ENCODE results near the gene STK35.

The STK35 gene

GRCh38 chr20:2102585-2103460 lies 1.2 kb downstream of the STK35 start:
- H3K4me1 ChIP-seq (ENCODE audit: low read length): peaks cover 14% of the 10 kb centered on the region
- H3K4me2 ChIP-seq (ENCODE audit: low read depth, low read length): peak overlapping the region; percentile 88
- peaks cover 15% of the 10 kb centered on the region; the same call in 1 of the 2 replicates for H3F3A ChIP-seq (ENCODE audit: insufficient read depth, low read length)
- no peaks in the 10 kb centered on the region for H3K27me3 ChIP-seq (replicated peaks; ENCODE audit: insufficient read depth, low read length)
- H3K9me2 ChIP-seq (replicated peaks; ENCODE audit: insufficient read depth, low read length): no peaks in the 10 kb centered on the region
- H3K9ac ChIP-seq (ENCODE audit: low read length): peak overlapping the region; percentile 98
- 0 out of 2 replicates have a peak, but pooled peaks cover 8% of the 10 kb centered on the region for H3K36me3 ChIP-seq (replicated peaks; ENCODE audit: insufficient read depth, low read length)
- peaks cover 50% of the 10 kb centered on the region for H3K79me2 ChIP-seq (ENCODE audit: low read length)
- no peak for TF ChIP-seq EZH2phosphoT487 (IDR thresholded peaks at IDR 0.05; ENCODE audit: low read length)
- no peak for TF ChIP-seq EZH2 (optimal IDR thresholded peaks at IDR 0.05; ENCODE audit: low read depth, low read length)
- no peak for TF ChIP-seq CTCF (IDR thresholded peaks at IDR 0.05; ENCODE audit: low read length)
- peak overlapping the region; percentile 93 for H3K4me3 ChIP-seq (ENCODE audit: low read length)
- no peaks in the 10 kb centered on the region; the same call in 1 of the 2 replicates for H4K20me1 ChIP-seq (ENCODE audit: insufficient read depth, low read length)
- H3K27ac ChIP-seq (ENCODE audit: low read length): peak overlapping the region; percentile 97
- peak; percentile 85 for DNase-seq
- H3K9me3 ChIP-seq (replicated peaks; ENCODE audit: insufficient read depth, low read length): no peaks in the 10 kb centered on the region
- H2AFZ ChIP-seq (ENCODE audit: low read length): peak overlapping the region; percentile 85

GRCh38 chr20:2103461-2104153 lies 2.0 kb downstream of the STK35 start:
- peak overlapping the region; percentile 93 for H3K4me3 ChIP-seq (ENCODE audit: low read length)
- H2AFZ ChIP-seq (ENCODE audit: low read length): peak overlapping the region; percentile 63

GRCh38 chr20:2104236-2104635 lies 2.6 kb downstream of the STK35 start:
- no peaks in the 10 kb centered on the region; the same call in 1 of the 2 replicates for H4K20me1 ChIP-seq (ENCODE audit: insufficient read depth, low read length)
- 0 out of 2 replicates have a peak, but pooled peaks cover 8% of the 10 kb centered on the region for H3K36me3 ChIP-seq (replicated peaks; ENCODE audit: insufficient read depth, low read length)
- no peak for DNase-seq
- H3K4me3 ChIP-seq (ENCODE audit: low read length): peak overlapping the region; percentile 93
- TF ChIP-seq EZH2 (optimal IDR thresholded peaks at IDR 0.05; ENCODE audit: low read depth, low read length) (no peak), EZH2phosphoT487 (IDR thresholded peaks at IDR 0.05; ENCODE audit: low read length) (no peak), CTCF (IDR thresholded peaks at IDR 0.05; ENCODE audit: low read length) (no peak)
- peak overlapping the region; percentile 88 for H3K4me2 ChIP-seq (ENCODE audit: low read depth, low read length)
- no peaks in the 10 kb centered on the region for H3K9me3 ChIP-seq (replicated peaks; ENCODE audit: insufficient read depth, low read length)
- no peak overlapping the region for H2AFZ ChIP-seq (ENCODE audit: low read length)
- peaks cover 64% of the 10 kb centered on the region for H3K79me2 ChIP-seq (ENCODE audit: low read length)
- peak overlapping the region; percentile 98; the same call in 1 of the 2 replicates for H3K9ac ChIP-seq (ENCODE audit: low read length)
- peaks cover 15% of the 10 kb centered on the region; the same call in 1 of the 2 replicates for H3F3A ChIP-seq (ENCODE audit: insufficient read depth, low read length)
- peaks cover 14% of the 10 kb centered on the region for H3K4me1 ChIP-seq (ENCODE audit: low read length)
- H3K9me2 ChIP-seq (replicated peaks; ENCODE audit: insufficient read depth, low read length): no peaks in the 10 kb centered on the region
- H3K27ac ChIP-seq (ENCODE audit: low read length): no peak overlapping the region
- H3K27me3 ChIP-seq (replicated peaks; ENCODE audit: insufficient read depth, low read length): no peaks in the 10 kb centered on the region

More at GRCh38 chr20:2103461-2104153, 2.0 kb downstream of the STK35 start:
- no peaks in the 10 kb centered on the region for H3K27me3 ChIP-seq (replicated peaks; ENCODE audit: insufficient read depth, low read length)
- H3K9me3 ChIP-seq (replicated peaks; ENCODE audit: insufficient read depth, low read length): no peaks in the 10 kb centered on the region
- H3K4me2 ChIP-seq (ENCODE audit: low read depth, low read length): peak overlapping the region; percentile 88
- no peaks in the 10 kb centered on the region; the same call in 1 of the 2 replicates for H4K20me1 ChIP-seq (ENCODE audit: insufficient read depth, low read length)
- H3K9ac ChIP-seq (ENCODE audit: low read length): peak overlapping the region; percentile 98
- H3K79me2 ChIP-seq (ENCODE audit: low read length): peaks cover 58% of the 10 kb centered on the region
- H3K9me2 ChIP-seq (replicated peaks; ENCODE audit: insufficient read depth, low read length): no peaks in the 10 kb centered on the region
- peaks cover 14% of the 10 kb centered on the region for H3K4me1 ChIP-seq (ENCODE audit: low read length)
- 0 out of 2 replicates have a peak, but pooled peaks cover 8% of the 10 kb centered on the region for H3K36me3 ChIP-seq (replicated peaks; ENCODE audit: insufficient read depth, low read length)
- H3F3A ChIP-seq (ENCODE audit: insufficient read depth, low read length): peaks cover 15% of the 10 kb centered on the region; the same call in 1 of the 2 replicates
- no peak for DNase-seq
- TF ChIP-seq EZH2phosphoT487 (IDR thresholded peaks at IDR 0.05; ENCODE audit: low read length) (no peak), CTCF (IDR thresholded peaks at IDR 0.05; ENCODE audit: low read length) (no peak), EZH2 (optimal IDR thresholded peaks at IDR 0.05; ENCODE audit: low read depth, low read length) (no peak)
- H3K27ac ChIP-seq (ENCODE audit: low read length): peak overlapping the region; percentile 97; the same call in 1 of the 2 replicates

Data from MM.1S (cell line).